ENCODE measurements around the gene POLR2A.
"Not testable (repeated sequence)": the region's sequence is repeated elsewhere in the genome, so short reads cannot be mapped to it uniquely, and the experiment has no call there.

POLR2A gene

DNA sequence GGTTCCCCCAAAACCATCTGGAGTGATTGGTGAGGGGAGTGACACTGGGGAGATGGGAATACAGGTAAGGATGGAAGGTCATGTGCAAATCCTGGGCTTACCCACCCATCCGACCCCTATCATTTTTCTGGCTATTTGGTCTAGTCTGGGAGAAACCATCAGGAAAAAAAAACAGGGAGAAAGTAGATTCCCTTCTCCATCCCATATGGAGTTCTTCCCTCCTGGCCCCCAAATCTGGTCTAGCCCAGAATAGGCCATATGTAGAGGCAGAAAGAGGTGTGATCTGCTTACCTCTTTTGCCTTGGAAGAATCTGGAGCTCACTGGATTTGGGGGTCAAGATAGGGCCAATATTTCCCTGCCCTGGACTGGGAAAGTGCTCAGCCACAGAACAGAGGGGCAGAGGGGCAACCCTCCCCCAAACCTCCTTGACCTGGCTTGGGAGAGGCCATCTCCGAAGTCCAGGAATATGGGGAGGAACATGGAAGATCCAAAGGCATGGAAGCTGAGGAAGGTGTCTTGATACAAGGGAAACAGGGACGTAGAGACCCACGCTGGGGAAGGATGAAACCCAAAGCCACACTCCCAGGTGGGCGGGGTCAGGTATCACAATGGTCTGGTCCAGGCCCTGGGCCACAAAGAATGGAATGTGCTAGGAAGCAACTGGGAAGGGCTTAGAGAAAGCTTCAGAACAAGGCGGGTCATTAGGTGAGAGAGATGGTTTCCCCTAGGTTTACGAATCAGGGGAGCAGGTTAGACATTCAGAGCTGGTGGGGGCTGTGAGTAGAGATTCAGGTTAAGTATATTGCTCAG, 23.1 kb upstream of the POLR2A start:
- no peak for DNase-seq (ENCODE audit: low read depth)

DNA sequence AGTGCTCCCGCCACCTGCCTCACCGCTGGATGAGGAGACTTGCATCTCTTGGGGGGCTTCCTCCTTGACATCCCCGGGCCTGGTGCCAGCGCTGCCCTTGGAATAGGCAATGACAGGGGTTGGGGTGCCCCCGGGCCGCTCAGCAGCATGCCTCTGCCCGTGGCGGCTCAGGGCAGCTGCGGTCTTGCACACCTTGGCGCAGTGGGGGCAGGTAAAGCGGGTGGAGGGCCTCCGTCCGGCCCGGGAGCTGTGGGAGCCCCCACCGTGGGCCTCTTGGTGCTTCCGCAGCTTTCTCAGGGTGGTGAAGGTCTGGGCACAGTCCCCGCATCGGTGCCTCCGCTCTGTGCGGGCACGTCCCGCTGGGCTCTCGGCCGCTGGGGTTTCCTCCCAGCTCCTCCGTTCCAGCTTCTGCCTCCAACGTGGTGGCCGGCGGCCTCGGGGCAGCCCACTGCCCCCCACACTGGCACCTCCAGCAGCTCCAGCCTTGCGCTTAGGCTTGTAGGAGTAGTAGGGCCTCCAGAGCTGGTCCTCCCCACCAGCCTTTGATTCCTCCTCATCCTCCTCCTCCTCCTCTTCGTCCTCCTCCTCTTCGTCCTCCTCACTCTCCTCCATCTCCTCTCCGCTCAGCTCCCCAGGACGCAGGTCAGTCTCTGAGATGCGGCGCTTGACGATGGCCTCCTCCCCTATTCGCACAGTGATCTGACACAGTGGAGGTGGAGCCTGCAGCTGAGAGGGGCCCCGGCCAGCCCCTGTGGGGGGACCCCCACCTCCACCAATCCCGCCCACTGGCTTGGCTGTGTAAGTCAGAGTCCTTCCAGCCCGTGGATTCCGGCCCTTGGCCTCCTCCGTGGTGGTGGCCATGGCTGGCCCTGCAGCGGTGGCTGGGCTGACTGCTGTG, 21.4 kb upstream of the POLR2A start:
- DNase-seq (ENCODE audit: low read depth) = no peak

GRCh38 chr17:7463372-7463846, 20.8 kb upstream of the POLR2A start:
- no peak for DNase-seq (ENCODE audit: low read depth)

DNA sequence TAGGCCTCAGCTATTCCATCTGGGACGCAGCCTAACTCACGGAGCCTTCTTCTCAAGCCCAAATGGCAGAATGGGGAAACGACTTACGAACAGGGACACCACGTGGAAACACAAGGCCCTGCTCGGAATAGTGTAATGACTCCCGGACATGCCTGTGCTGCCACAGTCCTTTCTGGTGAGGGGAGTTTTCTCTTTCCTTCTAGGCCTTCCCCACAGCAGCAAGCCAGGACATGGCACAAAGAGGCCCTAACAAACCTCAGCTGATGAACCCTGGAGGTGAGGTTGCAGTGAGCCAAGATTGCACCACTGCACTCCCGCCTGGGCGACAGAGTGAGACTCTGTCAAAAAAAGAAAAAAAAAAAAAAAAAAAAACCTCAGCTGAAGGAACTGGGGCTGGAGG, 20.1 kb upstream of the POLR2A start:
- no peak for DNase-seq (ENCODE audit: low read depth)

DNA sequence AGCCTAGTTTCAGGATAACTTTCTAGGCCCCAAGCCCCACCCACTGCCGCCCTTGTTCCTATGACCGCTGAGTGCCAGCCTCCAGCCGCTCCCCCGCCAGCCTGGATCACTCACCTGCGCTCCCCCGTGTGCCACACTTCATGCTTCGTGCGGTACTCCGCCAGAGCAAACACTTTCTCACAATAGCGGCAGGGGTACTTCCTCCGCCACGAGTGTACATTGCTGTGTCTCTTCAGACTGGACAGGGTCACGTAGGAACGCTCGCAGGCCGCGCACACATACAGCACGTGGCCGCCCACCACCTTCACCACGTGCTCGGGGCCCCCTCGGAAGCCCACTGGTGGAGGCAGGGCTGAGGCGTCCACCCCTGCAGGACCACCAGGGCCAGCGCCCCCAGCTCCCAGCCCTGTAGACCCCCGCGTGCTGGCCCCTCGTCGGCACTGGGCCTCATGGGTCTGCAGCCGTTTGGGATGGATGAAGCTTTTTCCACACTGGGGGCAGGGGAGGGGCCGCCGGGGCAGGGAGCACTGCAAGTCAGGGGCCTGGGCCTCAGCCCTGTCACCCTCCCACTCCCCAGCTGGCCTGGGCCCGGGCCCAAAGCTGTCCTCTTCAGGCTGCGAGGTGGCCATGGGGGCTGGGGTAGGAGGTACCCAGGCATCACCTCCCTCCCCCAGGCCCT, 18.4 kb upstream of the POLR2A start:
- no peak for DNase-seq (ENCODE audit: low read depth)

DNA sequence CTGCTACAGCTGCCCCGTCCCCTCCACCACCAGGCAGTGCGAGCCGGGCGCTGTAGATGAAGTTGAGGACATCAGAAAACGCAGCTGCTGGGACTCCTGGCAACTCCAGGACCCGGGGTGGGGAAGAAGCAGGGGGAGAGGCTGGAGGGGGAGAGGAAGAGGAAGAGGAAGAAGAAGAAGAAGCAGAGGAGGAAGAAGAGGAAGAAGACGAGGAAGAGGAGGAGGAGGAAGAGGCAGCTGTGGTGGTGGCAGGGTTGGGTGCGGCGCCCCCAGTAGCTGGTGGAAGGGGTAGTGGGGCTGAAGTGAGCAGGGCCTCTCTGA, 17.9 kb upstream of the POLR2A start:
- no peak for DNase-seq (ENCODE audit: low read depth)

DNA sequence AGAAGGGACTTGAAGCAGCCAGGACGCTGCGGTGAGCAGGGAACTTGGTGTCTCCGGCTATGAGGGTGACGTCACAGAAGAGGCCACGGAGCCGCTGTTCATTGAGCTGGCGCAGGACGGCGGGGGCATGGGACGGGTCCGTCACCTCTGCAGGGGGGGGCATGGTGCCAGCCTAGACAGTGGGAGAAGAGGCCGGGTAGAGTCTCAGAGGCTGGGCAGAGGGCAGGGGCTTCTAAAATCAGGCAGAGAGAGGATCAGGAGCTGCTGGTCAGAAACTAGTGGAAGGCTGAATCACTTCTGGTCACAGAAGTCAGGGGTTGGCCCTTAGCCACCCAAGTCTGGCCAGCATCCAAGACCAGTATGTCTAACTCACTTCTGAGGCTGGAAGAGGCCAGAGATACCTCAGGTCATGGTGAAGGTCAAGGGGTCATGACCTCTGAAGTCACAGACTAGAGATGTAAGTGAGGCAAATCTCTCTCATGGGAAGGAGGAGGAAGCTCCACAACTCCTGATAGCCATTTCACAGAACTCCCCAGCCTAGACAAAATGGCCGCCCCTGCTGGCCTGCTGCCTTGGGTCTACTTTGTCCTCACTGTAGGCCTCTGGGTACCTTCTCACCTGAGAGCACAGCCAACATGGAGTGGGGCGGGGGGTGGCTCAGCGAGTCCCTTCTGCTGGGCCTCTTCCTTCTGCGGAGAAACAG, 17.4 kb upstream of the POLR2A start:
- peak; percentile 68 for DNase-seq (ENCODE audit: low read depth)

DNA sequence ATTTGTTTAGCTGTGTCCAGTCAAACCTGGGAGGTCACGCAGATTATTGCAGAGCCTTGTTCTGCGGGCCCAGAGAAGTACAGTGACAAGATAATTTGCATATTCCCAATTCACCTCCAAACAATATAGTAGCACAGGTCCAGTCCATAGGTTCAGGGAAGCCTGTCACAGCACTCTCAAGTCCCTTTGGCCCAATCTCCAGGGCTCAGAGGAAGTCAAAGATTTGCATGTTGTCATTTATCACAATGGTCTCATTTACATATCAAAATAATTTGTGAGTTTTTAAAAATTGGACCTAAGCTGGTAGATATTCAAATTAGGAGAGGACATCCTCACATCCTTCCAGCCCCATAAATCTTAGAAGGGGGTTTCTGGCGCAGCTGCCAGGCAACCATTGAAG, 16.7 kb upstream of the POLR2A start:
- DNase-seq (ENCODE audit: low read depth) = no peak

DNA sequence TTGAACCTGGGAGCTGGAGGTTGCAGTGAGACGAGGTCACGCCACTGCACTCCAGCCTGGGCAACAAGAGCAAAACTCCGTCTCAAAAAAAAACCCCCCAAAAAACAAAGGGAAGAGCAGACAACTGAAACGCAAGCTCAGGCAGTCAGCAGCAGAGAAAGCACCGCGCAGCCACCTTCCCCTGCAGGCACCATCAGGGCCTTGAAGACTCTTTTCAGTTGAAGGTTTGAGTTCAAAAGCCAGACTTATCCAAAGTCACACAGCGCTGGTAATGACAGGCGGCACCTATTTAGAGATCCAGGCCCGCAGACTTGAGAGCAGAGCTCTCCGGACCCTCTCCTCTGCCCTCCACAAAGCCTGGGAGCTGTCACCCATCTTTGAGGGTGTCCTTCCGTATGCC, 15.9 kb upstream of the POLR2A start:
- no peak for DNase-seq (ENCODE audit: low read depth)

GRCh38 chr17:7468804-7469389, 15.3 kb upstream of the POLR2A start:
- DNase-seq (ENCODE audit: low read depth) = no peak

DNA sequence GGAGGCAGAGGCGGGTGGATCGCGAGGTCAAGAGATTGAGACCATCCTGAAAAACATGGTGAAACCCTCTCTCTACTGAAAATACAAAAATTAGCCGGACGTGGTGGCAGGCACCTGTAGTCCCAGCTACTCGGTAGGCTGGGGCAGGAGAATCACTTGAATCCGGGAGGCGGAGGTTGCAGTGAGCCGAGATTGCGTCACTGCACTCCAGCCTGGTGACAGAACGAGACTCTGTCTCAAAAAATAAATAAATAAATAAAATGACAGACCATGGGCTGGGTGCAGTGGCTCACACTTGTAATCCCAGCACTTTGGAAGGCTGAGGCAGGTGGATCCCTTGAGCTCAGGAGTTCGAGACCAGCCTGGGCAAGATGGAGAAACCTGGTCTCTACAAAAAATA, 14.3 kb upstream of the POLR2A start:
- not testable (repeated sequence) for DNase-seq (ENCODE audit: low read depth)

GRCh38 chr17:7470457-7470973, 13.7 kb upstream of the POLR2A start:
- DNase-seq (ENCODE audit: low read depth) = not testable (repeated sequence)

DNA sequence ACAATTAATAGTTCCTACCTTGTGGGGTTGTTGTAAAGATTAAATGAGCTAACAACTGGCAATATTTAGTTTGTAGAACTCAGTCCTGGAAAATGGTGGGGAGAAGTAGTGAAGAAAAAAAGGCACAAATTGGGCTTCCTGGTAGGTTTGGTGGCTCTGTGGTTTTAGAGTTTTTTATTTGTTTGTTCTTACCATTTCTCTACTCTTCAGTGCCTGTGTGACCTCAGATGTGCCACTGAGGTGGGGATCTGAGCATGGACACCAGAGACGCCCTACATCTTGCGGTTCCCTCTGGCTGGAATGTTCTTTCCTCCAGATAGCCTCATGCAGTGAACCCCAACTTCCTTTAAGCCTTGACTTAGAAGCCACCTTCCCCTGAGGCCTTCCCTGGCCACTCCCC, 12.4 kb upstream of the POLR2A start:
- no peak for DNase-seq (ENCODE audit: low read depth)

- DNase-seq (ENCODE audit: low read depth) = not testable (repeated sequence)
Measured at GRCh38 chr17:7474767-7475166, 9.4 kb upstream of the POLR2A start.

DNA sequence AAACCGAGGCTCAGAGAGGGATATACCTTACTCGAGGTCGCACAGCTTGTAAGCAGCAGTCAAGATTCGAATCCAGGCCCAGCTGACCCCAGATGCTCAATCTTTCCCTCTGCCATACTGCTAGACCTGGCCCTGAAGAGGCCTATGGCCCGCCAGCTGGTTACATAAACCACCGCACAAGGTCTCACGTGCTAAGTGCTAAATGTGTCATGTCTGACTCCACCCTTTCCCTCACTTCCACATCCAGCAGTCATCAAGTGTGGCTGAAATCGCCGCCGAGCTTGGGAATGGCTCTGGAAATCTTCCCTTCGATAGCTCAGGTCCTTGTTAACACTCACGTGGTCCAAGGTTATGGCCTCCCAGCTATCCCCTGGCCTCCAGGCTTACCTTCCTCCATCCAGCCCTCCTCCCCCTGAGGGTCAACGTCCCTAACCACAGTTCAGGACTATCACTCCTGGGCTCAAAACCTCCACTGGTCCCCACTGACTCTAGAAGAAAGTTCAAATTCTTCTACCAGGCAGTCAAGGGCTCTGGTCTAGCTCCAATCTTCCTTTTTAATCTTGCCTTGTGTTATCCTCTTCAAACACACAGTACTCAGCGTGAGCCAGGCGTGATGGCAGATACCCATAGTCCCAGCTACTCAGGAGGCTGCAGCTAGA, 8.3 kb upstream of the POLR2A start:
- peak; percentile 49 for DNase-seq (ENCODE audit: low read depth)

GRCh38 chr17:7476494-7476893, 7.7 kb upstream of the POLR2A start:
- peak; percentile 87 for DNase-seq (ENCODE audit: low read depth)

DNA sequence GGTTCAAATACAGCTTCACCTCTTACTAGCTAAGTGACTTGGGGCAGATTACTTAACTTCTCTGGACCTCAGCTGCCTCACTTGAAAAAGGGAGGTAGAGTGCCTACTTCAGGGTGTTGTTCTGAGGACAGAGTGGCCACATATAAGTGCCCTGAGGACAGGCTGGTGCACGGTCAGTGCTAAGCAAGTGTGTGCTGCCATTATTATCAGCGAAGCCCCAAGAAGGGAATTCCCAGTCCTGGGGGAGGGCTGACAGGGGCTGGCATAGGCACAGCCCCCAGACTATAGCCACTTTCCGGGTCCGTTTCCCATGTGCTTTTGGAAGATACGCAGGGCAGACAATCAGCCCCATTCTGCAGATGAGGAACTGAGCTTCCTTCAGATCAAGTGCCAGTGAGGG, 7.2 kb upstream of the POLR2A start:
- DNase-seq (ENCODE audit: low read depth) = no peak

DNA sequence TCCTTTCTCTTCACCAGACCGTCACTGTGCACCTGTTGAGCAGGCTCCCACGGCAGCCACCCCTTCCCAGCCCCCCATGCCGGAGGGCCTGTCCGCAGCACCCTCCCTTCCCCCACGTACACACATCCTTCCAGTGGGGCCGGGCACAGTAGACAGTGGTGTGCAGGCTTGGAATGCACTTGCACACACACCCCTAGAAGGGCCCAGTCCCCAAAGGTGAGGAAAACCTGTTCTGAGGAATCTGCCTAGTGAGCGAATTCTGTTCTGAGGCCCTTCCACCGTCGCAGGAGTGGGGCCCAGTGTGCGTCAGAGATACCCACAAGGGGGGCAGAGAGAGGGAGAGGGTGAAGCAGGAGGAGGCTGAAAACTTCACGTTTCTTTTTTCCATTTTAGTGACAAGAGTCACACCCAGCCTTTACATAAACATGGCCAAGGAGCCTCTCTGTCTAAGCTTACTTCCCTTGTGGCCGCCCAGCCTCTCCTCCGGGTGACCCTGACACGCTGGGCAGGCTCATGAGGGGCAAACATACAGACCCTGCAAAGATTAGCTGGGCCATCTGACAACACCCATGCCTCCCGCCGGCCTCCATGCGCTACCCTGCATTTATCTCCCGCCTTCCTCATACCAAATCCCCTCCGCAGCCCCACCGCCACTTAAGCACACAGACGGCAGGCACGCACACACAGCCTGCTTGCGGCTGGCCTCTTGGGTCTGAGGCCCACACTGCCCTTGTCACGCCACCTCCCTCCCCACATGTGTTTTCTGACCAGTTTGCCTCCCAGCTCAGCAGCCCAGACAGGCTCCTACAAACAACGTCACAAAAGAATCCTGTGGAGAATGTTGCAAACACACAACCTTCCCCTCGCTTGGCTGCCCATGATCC, 6.5 kb upstream of the POLR2A start:
- DNase-seq (ENCODE audit: low read depth) = peak; percentile 77

DNA sequence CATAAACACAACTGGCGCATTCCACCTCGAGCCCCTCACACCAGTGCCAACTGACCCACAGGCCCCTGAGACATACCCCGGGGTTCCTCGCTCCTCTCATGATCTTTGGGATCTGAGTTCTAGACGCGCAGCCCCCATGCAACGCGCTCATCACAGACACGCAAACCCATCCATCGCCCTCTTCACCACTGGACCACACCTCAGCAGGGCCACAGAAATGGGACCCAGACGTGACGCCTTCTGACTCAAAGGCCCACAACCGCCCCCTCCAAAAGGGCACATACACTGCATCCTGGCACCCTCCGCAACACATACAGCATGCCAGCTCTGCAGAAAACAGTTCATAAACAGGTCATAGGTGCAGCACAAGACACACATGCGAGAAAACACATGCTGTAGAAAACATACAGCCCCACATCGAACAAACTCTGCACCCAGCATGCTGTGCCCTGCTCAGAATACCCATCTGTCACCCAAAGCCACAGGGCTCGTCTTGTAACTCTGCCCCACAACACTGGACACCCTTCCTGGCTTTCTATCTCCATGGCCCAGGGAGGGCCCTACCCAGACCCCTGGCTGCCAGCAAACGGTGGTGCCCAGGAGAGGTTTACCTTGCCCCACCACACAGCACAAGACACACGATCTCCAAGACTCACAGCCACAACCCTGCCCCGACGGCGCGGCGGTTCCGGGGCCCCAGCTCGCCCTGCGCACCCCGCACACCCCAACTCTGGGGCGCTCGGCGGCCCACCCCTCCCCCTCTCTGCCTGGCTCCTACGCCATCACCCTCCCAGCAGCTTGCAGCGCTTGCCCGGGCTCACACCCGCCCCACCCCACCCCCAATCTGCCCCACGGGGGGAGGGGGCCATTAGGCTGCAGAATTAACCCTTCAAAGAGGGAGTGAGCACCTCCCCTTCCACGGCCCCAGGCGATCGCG, 5.6 kb upstream of the POLR2A start:
- peak; percentile 50 for DNase-seq (ENCODE audit: low read depth)
